Loucy (cell line): Measurements from ENCODE around the gene IZUMO1R.

ENCODE experiments used
- H2AFZ ChIP-seq: fragments of 200-600 bp; sonication (generic); 2 replicates; pipeline ENCODE4 v1.6.0; 2016; ENCODE audit warnings: antibody characterized with exemption, mild to moderate bottlenecking, low read length, moderate library complexity
- H3F3A ChIP-seq: fragments of 200-600 bp; 2 replicates; pipeline ENCODE4 v1.6.0; 2016; ENCODE audit warnings: antibody characterized with exemption, low read depth, mild to moderate bottlenecking
- H3K27me3 ChIP-seq: fragments of 200-600 bp; sonication (generic); 2 replicates; pipeline ENCODE4 v1.6.1; 2014; ENCODE audit warnings: low read length, mild to moderate bottlenecking; ENCODE audit not compliant: insufficient read depth, poor library complexity, severe bottlenecking
- H3K36me3 ChIP-seq: fragments of 200-600 bp; sonication (generic); 2 replicates; pipeline ENCODE4 v1.6.1; 2016; ENCODE audit warnings: low read length; ENCODE audit not compliant: insufficient read depth
- H3K4me1 ChIP-seq: fragments of 200-600 bp; sonication (generic); 2 replicates; pipeline ENCODE4 v1.5.1; 2014; ENCODE audit warnings: low read length, mild to moderate bottlenecking; ENCODE audit not compliant: insufficient read depth, poor library complexity, severe bottlenecking
- H3K4me2 ChIP-seq: fragments of 200-600 bp; sonication (generic); 2 replicates; pipeline ENCODE4 v1.6.0; 2014; ENCODE audit warnings: antibody characterized with exemption, low read length, low read depth, mild to moderate bottlenecking; ENCODE audit not compliant: poor library complexity, severe bottlenecking
- H3K4me3 ChIP-seq: fragments of 200-600 bp; sonication (generic); 2 replicates; pipeline ENCODE4 v1.5.1; 2014; ENCODE audit warnings: low read length, mild to moderate bottlenecking, mixed read lengths; ENCODE audit not compliant: poor library complexity, severe bottlenecking
- H3K79me2 ChIP-seq: fragments of 200-600 bp; sonication (generic); 2 replicates; pipeline ENCODE4 v1.6.1; 2014; ENCODE audit warnings: low read length; ENCODE audit not compliant: insufficient read depth
- H3K9ac ChIP-seq: fragments of 200-600 bp; sonication (generic); 2 replicates; pipeline ENCODE4 v1.6.0; 2014; ENCODE audit warnings: mild to moderate bottlenecking, low read depth, low read length, moderate library complexity; ENCODE audit not compliant: poor library complexity, severe bottlenecking
- H3K9me2 ChIP-seq: fragments of 200-600 bp; sonication (generic); replicated peaks from 2 replicates; pipeline ENCODE4 v1.6.1; 2016; ENCODE audit warnings: low read depth, low read length, mixed read lengths
- H3K9me3 ChIP-seq: fragments of 200-600 bp; sonication (generic); 2 replicates; pipeline ENCODE4 v1.6.1; 2014; ENCODE audit warnings: mild to moderate bottlenecking, antibody characterized with exemption, low read length, low read depth; ENCODE audit not compliant: insufficient read depth
- H4K20me1 ChIP-seq: fragments of 200-600 bp; sonication (generic); 2 replicates; pipeline ENCODE4 v1.6.0; 2014; ENCODE audit warnings: antibody characterized with exemption, low read length, mild to moderate bottlenecking; ENCODE audit not compliant: insufficient read depth, poor library complexity, severe bottlenecking
- CTCF ChIP-seq: fragments of 200-600 bp; sonication (generic); conservative IDR thresholded peaks from 2 replicates; pipeline ENCODE4 v1.5.1; 2014; ENCODE audit warnings: mild to moderate bottlenecking, antibody characterized with exemption, low read length
- EZH2phosphoT487 ChIP-seq: fragments of 200-600 bp; IDR thresholded peaks from 2 replicates; pipeline ENCODE4 v1.6.1; 2018; ENCODE audit warnings: antibody characterized with exemption, mild to moderate bottlenecking, moderate library complexity, borderline replicate concordance

The IZUMO1R gene

GRCh38 chr11:94310191-94310875 lies 6.0 kb downstream of the IZUMO1R start:
- H3K9me3 ChIP-seq = no peaks in the 10 kb centered on the region
- no peaks in the 10 kb centered on the region for H3K27me3 ChIP-seq
- no peak overlapping the region for H3K4me2 ChIP-seq
- H3K36me3 ChIP-seq = no peaks in the 10 kb centered on the region
- TF ChIP-seq EZH2phosphoT487 (no peak), CTCF (no peak)
- H4K20me1 ChIP-seq = no peaks in the 10 kb centered on the region
- no peaks in the 10 kb centered on the region for H3K4me1 ChIP-seq
- no peak overlapping the region for H3K9ac ChIP-seq
- no peaks in the 10 kb centered on the region for H3K9me2 ChIP-seq
- no peaks in the 10 kb centered on the region for H3F3A ChIP-seq
- H3K79me2 ChIP-seq = no peaks in the 10 kb centered on the region
- H3K4me3 ChIP-seq = no peak overlapping the region
- no peak overlapping the region for H2AFZ ChIP-seq

GRCh38 chr11:94312339-94312738 lies 8.0 kb downstream of the IZUMO1R start:
- TF ChIP-seq EZH2phosphoT487 (no peak), CTCF (no peak)
- Histone ChIP-seq H3K9ac (no peak overlapping the region), H3K9me3 (no peaks in the 10 kb centered on the region), H3K4me3 (no peak overlapping the region), H3K36me3 (no peaks in the 10 kb centered on the region), H4K20me1 (no peaks in the 10 kb centered on the region), H3K79me2 (no peaks in the 10 kb centered on the region), H3F3A (no peaks in the 10 kb centered on the region), H3K27me3 (no peaks in the 10 kb centered on the region), H3K4me2 (no peak overlapping the region), H3K9me2 (no peaks in the 10 kb centered on the region), H2AFZ (no peak overlapping the region), H3K4me1 (no peaks in the 10 kb centered on the region)

- Histone ChIP-seq H2AFZ (no peak overlapping the region), H4K20me1 (no peaks in the 10 kb centered on the region), H3K36me3 (no peaks in the 10 kb centered on the region), H3K4me2 (no peak overlapping the region), H3K27me3 (no peaks in the 10 kb centered on the region), H3K4me3 (no peak overlapping the region), H3K79me2 (no peaks in the 10 kb centered on the region), H3K9ac (no peak overlapping the region), H3K9me2 (no peaks in the 10 kb centered on the region), H3K4me1 (no peaks in the 10 kb centered on the region), H3F3A (no peaks in the 10 kb centered on the region), H3K9me3 (no peaks in the 10 kb centered on the region)
- no peak for TF ChIP-seq EZH2phosphoT487
- no peak for TF ChIP-seq CTCF
Observed at GRCh38 chr11:94314064-94314463, 9.7 kb downstream of the IZUMO1R start.
